ENCODE data around the gene PGM5.

DNA sequence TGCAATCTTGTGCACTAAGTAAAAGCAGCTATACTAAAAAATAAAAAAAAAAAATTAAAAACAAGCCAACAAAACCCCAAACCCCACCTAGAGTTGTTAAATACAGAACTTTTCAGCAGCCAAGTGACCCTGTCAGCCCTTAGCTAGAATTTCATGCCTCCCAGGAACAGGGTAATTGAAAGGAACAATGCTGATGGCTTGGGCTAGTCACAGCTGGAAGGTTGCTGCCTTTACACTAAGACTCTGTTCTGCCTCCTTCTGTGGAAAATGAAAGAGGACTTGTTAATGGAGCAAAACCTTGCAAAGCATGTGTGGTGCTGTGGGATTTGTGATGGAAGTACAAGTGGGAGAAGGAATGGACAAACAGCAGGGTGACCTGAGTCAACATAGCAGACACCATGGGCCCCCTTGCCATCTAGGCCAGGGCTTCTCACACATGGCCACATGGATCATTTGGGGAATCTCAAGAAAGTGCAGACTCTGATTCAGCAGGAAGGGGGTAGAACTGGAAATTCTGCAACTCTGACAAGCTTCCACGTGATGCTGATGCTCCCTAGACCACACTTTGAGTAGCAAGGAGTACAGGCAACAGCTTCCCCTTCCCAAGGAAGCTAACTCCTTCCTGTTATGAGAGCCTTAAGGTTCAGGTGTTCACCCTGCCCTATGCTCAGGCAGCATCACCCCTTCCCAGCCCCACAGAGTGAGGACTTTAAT lies 199.2 kb downstream of the PGM5 start:
- TF ChIP-seq, protein P1, sequence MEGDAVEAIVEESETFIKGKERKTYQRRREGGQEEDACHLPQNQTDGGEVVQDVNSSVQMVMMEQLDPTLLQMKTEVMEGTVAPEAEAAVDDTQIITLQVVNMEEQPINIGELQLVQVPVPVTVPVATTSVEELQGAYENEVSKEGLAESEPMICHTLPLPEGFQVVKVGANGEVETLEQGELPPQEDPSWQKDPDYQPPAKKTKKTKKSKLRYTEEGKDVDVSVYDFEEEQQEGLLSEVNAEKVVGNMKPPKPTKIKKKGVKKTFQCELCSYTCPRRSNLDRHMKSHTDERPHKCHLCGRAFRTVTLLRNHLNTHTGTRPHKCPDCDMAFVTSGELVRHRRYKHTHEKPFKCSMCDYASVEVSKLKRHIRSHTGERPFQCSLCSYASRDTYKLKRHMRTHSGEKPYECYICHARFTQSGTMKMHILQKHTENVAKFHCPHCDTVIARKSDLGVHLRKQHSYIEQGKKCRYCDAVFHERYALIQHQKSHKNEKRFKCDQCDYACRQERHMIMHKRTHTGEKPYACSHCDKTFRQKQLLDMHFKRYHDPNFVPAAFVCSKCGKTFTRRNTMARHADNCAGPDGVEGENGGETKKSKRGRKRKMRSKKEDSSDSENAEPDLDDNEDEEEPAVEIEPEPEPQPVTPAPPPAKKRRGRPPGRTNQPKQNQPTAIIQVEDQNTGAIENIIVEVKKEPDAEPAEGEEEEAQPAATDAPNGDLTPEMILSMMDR (IDR thresholded peaks at IDR 0.05) = no peak
- TF ChIP-seq POLR2A (IDR thresholded peaks at IDR 0.05) = no peak
